Suprapubic skin (tissue), 4 donors: ENCODE data around the gene GTF3C6.

Source experiments
- CTCF ChIP-seq, 2 donors: fragments of 200-600 bp in 1 of 2; fragments of 450-650 bp in 1 of 2; sonication (generic) in 1 of 2; IDR thresholded peaks; one replicate each; pipeline ENCODE4 v1.5.1; 2016 to 2019; ENCODE audit warnings: antibody characterized with exemption in 2 of 2, mild to moderate bottlenecking in 1 of 2, moderate library complexity in 1 of 2
- EP300 ChIP-seq: sonication (generic); formaldehyde crosslinking; IDR thresholded peaks from one replicate; pipeline ENCODE4 v1.6.1; 2017; ENCODE audit warnings: antibody characterized with exemption
- POLR2A ChIP-seq, 2 donors: fragments of 450-650 bp; IDR thresholded peaks; one replicate each; pipeline ENCODE4 v1.6.1; 2017; ENCODE audit warnings: antibody characterized with exemption in 2 of 2, mild to moderate bottlenecking in 2 of 2, moderate library complexity in 2 of 2
- POLR2AphosphoS5 ChIP-seq, 3 donors: sonication (generic); formaldehyde crosslinking; IDR thresholded peaks; one replicate each; pipeline ENCODE4 v1.6.1; 2017; ENCODE audit warnings: antibody characterized with exemption in 3 of 3

DNA sequence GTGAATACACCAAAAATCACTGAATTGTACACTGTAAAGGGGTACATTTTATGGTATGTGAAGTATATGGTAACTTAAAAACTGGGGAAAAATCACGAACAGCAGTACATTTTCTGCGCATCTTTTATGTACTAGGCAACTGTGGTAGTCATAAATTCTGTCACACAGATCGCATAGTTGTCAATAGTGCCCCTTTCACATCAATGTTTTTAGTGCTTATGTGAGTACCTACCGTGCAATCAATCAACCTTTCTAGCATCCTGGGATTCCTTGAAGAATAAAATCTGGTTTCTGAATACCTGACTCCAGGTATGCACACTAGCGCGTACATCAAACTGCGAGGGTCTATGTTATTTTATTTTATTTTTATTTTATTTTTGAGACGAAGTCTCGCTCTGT lies 22.7 kb downstream of the GTF3C6 start:
- TF ChIP-seq CTCF (IDR thresholded peaks at IDR 0.05) (no peak), POLR2A (IDR thresholded peaks at IDR 0.05) (no peak), POLR2AphosphoS5 (IDR thresholded peaks at IDR 0.05) (no peak), EP300 (no peak)
